Middle frontal gyrus (tissue), 1 donor: Measurements from ENCODE around the gene ATP10B.

Experiments
- DNase-seq: peaks from one replicate; pipeline ENCODE4 v3.0.0-alpha.2; 2015; ENCODE audit warnings: low spot score; ENCODE audit errors: extremely low spot score

The ATP10B gene

DNA sequence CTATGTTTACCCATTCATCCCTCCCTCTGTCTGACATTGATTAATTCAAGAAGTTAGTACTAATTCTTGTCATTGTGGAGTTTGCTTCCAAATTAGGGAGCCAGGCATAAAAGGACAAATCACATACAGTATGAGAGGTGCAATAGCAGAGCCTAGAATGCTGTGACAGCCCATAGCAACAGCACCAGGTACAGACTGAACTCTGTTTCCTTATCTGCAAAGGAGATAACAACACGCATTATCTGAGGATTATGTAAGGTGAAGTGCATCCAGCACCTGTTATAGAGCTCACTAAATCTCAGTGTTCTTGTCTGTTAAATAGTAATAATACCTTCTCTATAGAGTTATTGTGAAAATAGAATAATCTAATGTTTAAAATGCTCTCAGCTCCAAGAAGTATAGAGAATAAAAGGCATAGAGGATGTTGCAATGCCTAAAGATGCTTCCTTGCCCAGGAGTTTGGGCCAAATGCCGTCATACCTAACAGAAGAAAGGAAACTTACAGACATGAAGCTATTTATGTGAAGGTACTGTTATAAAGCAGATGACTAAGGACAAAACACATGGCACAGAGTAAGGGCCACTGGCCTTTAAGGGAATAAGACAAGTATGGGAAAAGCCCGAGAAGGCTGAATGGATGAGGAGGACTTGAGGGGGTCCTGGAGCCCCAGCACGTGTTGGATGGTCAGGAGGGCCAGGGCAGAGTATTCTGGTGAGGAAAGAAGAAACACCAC lies 214.5 kb downstream of the ATP10B start:
- DNase-seq = no peak

DNA sequence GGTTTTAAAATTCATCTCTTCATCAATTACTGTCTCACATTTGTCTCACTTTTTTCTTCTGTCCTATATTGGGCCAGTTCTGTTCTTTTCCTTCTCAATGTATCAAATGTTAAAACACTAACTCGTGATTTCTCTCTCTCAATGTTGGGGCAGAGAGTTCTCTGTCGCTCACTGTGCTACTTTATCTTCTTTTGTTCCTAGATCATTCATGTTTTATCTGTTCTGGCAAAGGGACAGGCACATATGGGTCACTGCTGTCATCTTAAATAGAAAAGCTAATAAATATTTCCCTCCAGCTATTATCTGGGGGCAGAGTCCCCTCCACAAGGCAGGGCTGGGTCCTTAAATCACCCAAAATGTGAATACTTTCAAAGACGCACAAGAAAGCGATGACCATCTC lies 216.3 kb downstream of the ATP10B start:
- DNase-seq = no peak

DNA sequence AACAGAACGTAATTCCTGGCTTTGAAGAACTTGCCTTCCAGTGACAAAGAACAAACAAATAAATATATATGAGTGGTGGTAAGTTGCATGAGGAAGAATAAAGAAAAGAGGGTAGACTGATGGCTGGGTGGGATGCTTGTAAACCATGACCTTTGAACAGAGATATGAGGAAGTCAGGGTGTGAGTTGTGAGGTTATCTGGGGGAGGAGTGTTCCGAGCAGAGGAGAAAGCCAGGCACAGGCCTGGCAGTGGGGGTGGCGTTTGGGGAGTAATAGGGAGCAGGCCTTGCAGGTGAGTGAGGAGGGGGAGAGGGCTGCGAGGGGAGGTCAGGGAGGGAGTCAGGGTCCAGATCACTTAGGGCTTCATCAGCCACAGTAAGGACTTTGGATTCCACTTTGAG lies 217.0 kb downstream of the ATP10B start:
- DNase-seq = no peak

DNA sequence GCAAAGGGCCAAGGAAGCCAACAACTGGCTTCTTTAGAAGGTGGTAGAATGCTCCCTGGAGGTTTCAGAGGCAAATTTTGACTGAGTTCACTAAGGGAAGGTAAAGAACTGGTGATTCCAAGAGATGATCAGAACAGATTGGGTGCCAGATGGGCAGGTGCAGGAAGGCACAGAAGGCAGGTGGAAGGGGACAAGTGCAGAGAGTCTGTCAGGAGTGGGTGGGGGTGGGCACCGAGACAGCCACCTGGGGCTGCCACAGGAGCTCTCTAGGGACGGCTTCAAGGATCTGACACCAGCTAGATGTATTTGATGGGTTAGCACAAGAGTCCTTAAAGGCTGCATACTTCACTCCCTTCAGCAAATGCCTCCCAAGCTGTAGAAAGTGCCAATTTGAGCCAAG lies 223.0 kb downstream of the ATP10B start:
- no peak for DNase-seq

DNA sequence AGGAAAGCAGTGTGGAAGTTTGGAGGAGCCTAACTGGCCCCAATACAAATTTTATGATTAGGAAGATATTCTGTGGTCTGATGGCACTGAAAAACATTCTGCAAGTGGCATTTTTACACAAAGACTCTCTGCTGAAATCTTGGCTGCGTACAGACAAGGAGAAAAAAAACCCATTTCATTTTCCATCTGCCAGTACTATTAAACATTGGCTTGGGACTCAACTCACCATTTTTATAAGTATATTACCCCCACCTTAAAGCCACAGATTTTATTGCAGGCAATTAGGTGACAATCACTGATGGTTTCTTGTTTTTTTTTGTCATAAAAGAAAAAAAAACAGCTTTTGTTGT lies 223.4 kb downstream of the ATP10B start:
- DNase-seq = no peak

DNA sequence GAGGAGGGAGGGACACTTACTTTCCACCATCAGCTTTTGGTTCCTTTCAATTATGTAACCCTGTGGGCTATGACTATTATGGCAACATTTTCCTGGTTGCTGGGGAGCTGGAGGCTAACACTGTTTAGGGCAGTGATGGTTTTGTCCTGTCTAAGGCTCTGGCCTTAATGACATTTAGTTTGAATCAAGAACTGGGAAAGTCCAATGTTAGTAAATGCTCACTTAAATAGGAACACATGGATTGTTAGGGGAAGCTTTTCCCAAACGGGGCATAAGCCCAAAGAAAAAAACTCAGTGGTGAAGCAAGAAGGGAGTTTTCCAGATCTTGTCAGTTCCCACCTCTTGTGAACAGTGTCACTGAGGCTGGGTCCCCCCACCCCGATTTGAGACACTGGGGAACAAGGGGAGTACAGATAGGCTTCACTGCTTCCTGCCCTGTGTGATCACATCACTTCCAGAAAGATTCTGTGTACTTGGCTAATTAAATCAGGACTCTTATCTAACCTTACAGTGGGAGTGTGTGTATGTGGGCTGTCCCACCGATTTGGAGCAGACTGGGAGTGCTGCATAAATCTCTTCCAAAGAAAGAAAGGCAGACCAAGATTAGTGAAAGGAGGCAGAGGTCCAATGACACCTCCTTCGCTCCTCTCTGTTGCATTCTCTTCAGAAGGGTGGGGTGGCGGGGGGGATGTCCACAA lies 223.9 kb downstream of the ATP10B start:
- DNase-seq = peak; percentile 65

DNA sequence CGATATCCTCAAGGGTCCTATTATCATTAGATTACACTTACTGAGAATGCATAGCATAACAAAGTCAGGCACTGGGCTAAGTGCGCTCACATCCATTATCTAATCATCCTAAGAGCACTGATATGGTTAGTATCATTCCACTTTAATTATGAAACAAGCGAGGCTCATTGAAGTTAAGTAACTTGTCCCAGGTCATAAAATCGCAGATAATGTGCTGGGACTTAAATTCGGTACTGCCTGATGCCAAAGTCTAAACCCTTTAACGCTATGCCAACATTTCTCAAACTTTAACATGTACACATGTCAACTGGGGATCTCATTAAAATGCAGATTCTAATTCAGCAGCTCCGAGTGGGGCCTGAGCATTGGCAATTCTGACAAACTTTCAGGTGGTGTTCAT lies 225.7 kb downstream of the ATP10B start:
- no peak for DNase-seq

DNA sequence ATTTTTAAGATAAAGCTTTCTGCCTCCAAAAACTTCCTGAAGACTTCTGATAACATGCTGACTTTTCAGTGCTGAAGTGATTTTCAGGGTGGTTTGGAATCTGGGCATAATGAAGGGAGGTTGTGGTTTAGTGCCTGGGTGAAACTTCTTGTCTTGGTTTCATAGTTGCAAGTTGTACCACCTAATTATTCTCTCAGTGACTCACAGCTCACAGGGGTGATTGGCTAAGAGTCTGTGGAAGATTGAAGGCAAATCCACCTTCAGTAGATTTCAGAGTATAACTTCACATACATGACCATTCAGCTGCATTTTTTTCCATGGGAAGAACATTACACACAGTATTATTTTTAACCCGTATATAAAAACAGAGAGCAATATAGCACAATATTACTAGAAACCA lies 230.5 kb downstream of the ATP10B start:
- no peak for DNase-seq

DNA sequence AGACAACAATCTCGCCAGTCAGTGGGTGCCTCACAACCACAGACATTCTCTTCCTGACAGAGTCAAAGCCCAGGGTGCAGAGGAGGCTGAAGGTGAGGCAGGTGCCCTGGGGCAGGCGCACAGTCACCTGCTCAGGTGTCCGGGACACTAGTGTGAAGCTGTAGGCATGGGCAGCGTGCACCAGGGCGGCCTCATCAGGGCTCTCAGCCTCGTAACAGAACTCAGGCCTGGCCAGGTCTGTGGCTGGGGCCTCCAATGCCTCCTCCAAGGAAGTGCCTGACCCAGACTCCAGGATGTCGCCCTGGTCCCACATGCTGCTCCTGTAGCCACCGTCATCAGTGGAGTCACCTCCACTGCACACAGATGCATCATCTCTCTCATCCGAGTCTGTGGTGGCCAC lies 231.6 kb downstream of the ATP10B start:
- DNase-seq = no peak

DNA sequence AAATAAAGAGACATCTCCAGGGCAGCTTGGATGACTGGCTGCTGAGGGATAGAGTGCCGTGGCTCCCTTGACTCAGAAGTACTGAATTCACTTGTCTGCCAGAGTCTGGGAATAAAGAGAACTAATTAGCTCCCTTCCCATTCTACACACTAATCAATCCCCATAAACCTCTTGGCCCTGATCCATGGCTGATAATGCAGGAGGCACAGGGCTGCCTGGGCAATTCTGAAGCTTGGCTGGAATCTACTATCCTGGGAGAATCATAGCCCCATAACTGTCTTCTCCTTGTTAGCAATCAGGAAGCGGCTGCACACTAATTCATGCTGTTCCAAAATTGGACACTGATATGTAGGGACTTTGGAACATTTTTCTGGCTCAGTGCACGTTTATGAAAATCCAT lies 232.6 kb downstream of the ATP10B start:
- no peak for DNase-seq

DNA sequence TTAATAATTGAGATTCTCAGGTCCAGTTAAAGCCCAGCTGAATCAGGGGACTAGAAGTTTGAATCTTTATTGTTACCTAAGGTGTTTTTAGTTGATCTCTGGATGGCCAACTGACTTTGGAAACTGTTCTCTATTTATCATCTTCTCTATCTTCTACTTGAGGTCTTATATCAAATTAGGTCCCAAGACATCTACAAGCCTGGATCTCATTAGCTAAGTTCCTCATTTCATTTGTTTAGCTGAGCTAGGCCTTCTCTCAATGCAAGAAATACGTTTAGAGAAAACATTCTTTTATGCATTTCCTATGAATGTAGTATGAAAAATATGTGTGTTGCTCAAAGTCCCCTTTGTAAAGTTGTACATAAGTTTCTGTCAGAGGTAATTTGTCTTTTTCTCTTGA lies 233.7 kb downstream of the ATP10B start:
- DNase-seq = no peak

DNA sequence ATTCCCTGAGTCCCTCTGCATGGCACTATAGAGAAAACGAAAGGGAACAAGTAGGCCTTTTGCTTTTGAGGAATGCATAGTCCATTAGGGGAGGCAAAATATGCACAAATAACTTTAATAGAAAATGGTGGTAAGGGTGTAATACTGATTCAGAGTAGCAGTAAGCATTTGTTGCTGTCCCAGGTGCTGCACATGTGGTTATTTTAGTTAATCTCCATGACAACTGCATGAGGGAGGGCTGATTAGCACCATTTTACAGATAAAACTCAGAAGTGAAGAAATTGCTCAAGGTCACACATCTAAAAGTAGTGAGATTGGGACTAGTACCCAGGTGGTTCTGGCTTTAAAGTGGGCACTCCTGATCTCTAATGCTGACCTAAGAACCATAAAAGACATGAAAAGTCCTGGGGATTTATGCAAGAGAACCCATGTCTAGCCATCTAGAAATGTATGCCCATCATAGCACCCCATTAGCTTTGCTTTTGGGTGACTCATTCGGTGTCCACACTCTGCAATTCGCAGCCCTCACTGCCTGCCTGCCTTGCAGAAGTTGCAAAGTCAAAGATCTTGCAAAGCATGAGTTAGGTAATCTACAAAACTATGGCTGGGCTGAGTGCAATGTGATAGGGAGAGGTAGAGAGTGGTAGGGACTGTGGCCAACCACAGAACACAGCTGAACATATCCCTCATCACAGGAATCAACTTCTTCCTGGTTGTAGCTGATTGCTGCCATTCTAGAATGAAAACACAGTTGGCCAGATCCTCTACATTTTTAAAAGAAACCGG lies 235.1 kb downstream of the ATP10B start:
- DNase-seq = no peak

DNA sequence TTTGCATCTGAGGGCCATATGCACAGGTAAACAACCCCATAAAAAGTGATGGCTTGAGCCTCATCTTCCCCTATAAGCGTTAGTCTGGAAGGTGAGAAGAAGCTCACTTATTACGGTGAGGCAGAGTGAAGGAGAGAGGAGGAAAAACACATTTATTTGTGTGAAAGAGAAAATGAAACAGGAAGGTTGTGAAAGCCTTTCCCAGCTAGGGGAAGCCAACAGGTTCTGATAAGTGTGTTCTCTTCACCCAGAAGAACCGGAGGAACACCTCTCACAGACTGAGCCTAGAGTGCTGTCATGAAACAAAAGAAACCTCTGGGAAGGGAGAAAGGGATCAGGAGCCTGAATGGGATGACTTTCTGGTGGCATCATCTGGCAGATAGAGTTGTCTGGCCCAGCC lies 237.9 kb downstream of the ATP10B start:
- no peak for DNase-seq

DNA sequence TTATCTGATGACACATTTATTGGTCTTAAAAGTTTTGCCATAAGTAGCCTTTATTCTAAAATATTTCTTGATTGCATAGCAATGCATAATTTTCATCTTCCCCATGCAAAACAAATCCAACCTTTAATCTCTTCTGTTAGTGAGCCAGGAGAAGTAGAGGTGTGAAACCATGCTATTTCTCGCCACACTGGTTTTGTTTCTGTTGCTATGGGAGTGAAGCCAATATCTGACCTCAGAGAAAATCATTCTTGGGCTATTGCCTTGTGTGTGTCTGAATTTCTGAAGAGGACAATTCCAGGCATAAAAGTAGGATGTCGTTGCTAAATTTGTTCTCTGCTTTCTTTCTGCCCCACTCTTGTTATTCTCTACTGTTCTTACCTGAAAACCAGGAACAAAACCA lies 246.7 kb downstream of the ATP10B start:
- DNase-seq = no peak

DNA sequence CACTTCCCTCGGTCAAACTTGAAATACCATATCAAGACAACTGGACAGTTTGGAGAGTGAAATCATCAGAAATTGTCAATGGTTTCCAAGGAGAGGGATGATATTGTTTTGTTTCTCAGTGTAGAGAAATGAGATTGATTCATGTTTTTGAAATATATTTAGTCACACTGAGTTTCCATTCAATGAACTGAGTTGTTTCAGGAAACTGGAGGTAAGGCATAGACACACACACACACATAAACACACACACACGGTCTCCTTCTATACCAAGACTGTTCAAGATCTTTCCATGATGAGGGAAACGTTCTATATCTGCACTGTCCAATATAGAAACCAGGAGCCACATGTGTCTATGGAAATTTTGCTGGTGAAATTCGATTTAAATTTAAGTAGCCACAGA lies 247.5 kb downstream of the ATP10B start:
- no peak for DNase-seq

DNA sequence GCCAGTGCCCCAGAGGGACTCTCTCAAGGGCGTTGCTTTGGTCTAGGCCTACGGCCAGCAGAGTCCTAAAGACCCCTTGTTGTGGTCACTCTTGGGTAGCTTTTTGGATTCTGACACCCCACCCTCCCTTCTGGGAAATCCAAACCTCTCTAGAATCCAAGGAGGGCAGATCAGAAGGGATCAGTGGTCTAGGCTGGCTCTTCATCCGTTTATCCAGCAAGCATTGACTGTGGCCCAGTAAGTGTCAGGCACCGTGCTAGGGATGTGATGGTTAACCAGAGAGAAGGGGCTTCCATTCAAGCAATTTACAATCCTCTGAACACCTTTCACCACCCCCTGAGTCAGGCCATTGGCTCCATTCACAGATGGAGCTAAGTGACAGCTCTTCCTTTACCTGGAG lies 249.3 kb downstream of the ATP10B start:
- no peak for DNase-seq

DNA sequence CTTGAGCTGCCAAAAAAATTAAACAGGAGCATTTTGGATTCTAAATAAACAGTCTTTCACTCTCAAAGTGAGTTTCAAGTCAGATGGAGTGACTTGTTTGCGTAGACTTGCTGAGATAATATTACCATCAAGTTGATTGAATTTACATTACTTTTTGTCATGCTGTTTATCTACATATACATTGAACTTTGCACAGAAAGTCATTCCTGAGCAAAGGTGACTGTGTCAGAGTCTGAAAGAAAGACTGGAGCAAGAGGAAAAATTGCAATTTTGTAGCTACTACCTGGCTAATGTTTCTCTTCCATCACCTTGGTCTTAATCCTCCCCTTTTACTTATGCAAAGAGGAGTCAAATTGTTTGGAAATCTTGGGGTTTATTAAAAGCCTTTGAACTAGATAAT lies 251.0 kb downstream of the ATP10B start:
- no peak for DNase-seq

DNA sequence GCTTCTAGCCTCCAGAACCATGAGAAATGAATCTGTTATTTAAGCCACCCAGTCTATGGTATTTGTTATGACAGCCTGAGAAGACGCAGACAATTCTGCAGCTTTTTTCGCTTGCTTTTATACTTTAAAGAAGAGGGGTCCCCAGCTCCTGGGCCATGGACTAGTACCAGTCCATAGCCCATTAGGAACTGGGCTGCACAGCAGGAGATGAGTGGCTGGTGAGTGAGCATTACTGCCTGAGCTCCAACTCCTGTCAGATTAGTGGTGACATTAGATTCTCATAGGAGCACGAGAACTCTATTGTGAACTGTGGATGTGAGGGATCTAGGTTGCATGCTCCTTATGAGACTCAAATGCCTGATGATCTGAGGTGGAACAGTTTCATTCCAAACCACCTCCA lies 278.7 kb downstream of the ATP10B start:
- DNase-seq = no peak

DNA sequence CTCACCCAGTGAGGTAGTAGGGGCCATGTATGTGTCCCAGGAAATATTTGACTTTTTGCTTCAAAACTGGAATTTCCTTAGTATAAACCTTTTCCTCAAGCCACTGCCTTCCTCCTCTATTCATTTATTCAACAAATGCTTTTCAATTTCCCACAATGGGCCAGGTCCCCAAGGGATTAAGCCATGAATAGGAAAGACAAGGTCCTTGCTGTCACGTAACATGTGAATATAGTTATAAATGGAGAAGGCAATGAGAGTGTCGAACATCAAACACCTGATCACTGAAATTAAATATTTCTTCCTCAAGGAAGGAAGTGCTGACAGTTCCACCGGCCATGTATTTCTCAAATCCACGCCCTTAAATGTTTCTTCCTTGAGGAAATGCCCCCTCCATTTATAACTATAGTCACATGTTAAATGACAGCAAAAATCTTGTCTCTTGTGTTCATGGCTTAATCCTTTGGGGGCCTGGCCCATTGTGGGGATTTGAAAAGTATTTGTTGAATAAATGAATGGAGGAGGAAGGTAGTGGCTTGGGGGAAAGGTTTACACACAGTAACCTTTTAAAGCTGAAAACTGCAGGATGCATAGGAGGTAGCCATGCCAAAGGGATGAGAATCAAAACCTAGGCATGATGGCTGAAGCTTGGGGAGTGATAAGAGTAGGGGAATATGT lies 284.8 kb downstream of the ATP10B start:
- no peak for DNase-seq

DNA sequence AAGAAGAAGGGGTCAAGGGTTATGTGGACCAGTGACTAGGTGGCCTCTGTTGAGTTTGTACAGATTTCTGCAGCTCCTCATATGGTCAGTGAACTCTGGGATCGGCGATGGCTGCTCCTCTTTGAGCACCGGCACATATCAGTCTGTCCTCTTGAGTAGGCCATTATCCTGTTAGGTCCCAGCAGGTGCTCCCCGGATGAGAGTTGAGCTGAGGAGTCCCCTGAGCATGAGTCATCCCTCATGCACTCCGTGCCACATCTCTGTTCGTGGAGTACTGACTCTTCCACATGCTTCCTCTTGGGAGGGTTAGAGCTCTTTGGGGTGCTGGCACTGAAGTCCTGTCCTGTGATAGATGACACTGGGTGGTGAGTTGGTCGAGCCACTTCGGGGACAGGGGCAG lies 286.6 kb downstream of the ATP10B start:
- DNase-seq = no peak

DNA sequence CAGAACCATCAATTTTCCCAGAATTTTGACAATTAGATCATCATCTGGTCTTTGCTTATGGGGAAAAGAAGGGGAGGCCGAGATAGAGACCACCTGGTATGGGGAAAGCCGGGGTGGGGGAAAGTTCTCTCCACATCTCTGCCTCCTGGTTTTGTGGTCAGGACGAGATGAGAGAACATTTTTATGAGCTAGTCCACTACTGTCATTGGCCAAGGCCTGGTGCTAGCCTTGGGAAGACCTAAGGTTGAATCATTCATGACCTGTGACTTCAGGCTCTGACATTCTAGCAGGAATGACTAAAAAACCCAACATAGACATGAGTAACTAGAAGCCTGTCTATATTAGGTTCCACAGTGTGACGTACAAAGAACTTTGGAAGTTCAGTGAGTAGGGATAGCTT lies 295.2 kb downstream of the ATP10B start:
- no peak for DNase-seq
